ENCODE measurements around the gene PHLPP1.

GRCh38 chr18:62749389-62749788, 34.0 kb downstream of the PHLPP1 start:
- TF ChIP-seq CTCF (IDR thresholded peaks at IDR 0.05) (no peak), POLR2AphosphoS5 (IDR thresholded peaks at IDR 0.05) (no peak)

All from upper lobe of left lung (tissue), 4 donors.